Endothelial cell of umbilical vein (primary cell): ENCODE results near the gene HIGD1C. TPM values are rescaled to one million over a fixed set of nuclear protein-coding genes. Genes with fewer than 3 reads are reported as not detected.
A peak's percentile ranks its signal among the peaks of the same experiment; 100 is the strongest.
"Not testable (repeated sequence)": the region's sequence is repeated elsewhere in the genome, so short reads cannot be mapped to it uniquely, and the experiment has no call there.

Experiments
- BruUV-seq: library from RNA; stranded (reverse); fragments of 400-500 nt; replicated peaks from 2 replicates; lab custom pipeline; 2021; lab: Mats Ljungman, UMichigan
- CTCF ChIA-PET: fragments of 300-600, 350-600 bp; sonication (Branson Sonifier 250); formaldehyde crosslinking; loops from one replicate; lab custom pipeline; 2021; ENCODE audit warnings: antibody characterized with exemption, inconsistent platforms; lab: Charles Lee
- POLR2A ChIA-PET: fragments of 300-600, 350-600 bp; sonication (Branson Sonifier 250); formaldehyde crosslinking; loops from one replicate; lab custom pipeline; 2021; ENCODE audit warnings: antibody characterized with exemption, inconsistent platforms; lab: Charles Lee
- DNase-seq: peaks from one replicate; pipeline ENCODE4 v3.0.0-alpha.2; 2011; ENCODE audit warnings: low read depth, low spot score
- FAIRE-seq: peaks from 2 replicates; lab custom pipeline; 2011; peaks lifted over from hg19 to GRCh38; lab: Jason Lieb, UNC
- H2AFZ ChIP-seq: 2 replicates; pipeline ENCODE4 v1.6.0; 2012; ENCODE audit warnings: low read depth, low read length, control low read depth, inconsistent platforms
- H3K27ac ChIP-seq: 2 replicates; pipeline ENCODE4 v1.5.1; 2011; ENCODE audit warnings: low read depth, mild to moderate bottlenecking, control low read depth, low read length, moderate library complexity; ENCODE audit not compliant: insufficient read depth
- H3K27me3 ChIP-seq, 2 experiments: 2 replicates each; pipeline versions ENCODE4 v1.6.0 to v1.6.1; 2011; ENCODE audit warnings: low read length in 2 of 2, mixed read lengths in 1 of 2; ENCODE audit not compliant: control insufficient read depth in 2 of 2, insufficient read depth in 2 of 2
- H3K36me3 ChIP-seq, 2 experiments: 2 replicates in 1 of 2; 3 replicates in 1 of 2; pipeline ENCODE4 v1.5.1; 2011; ENCODE audit warnings: low read length in 2 of 2, mild to moderate bottlenecking in 1 of 2, moderate library complexity in 1 of 2; ENCODE audit not compliant: control insufficient read depth in 2 of 2, insufficient read depth in 2 of 2; ENCODE audit errors: extremely low read depth in 1 of 2
- H3K4me1 ChIP-seq: 3 replicates; pipeline ENCODE4 v1.5.1; 2011; ENCODE audit warnings: mild to moderate bottlenecking, low read length; ENCODE audit not compliant: control insufficient read depth, insufficient read depth; ENCODE audit errors: extremely low read depth
- H3K4me2 ChIP-seq: 2 replicates; pipeline ENCODE4 v1.6.1; 2011; ENCODE audit warnings: low read length, control low read depth, mixed read lengths; ENCODE audit not compliant: insufficient read depth
- H3K4me3 ChIP-seq, 3 experiments: fragments of 200-600 bp in 1 of 3; sonication (generic), shearing (Covaris generic) in 1 of 3; replicated peaks in 1 of 3; 2 replicates each; pipeline ENCODE4 v1.5.1; 2011 to 2016; ENCODE audit warnings: control low read depth in 3 of 3, low read length in 3 of 3, mild to moderate bottlenecking in 2 of 3, inconsistent platforms in 1 of 3, low read depth in 1 of 3, moderate library complexity in 1 of 3; ENCODE audit not compliant: insufficient read depth in 1 of 3
- H3K79me2 ChIP-seq: 2 replicates; pipeline ENCODE4 v1.6.0; 2012; ENCODE audit warnings: low read length, inconsistent platforms; ENCODE audit not compliant: control insufficient read depth, insufficient read depth
- H3K9ac ChIP-seq: replicated peaks from 2 replicates; pipeline ENCODE3; 2011; ENCODE audit warnings: low read length, control low read depth; ENCODE audit not compliant: insufficient read depth; ENCODE audit errors: extremely low read depth
- H3K9me1 ChIP-seq: replicated peaks from 3 replicates; pipeline ENCODE4 v1.6.0; 2011; ENCODE audit warnings: mild to moderate bottlenecking, low read length; ENCODE audit not compliant: control insufficient read depth, insufficient read depth; ENCODE audit errors: extremely low read depth
- H3K9me3 ChIP-seq: replicated peaks from 2 replicates; pipeline ENCODE4 v1.5.1; 2012; ENCODE audit warnings: low read length, inconsistent platforms; ENCODE audit not compliant: control insufficient read depth, insufficient read depth
- H4K20me1 ChIP-seq: replicated peaks from 2 replicates; pipeline ENCODE3; 2011; ENCODE audit warnings: mild to moderate bottlenecking, low read length; ENCODE audit not compliant: control insufficient read depth, insufficient read depth; ENCODE audit errors: extremely low read depth
- EZH2 ChIP-seq: IDR thresholded peaks from 2 replicates; pipeline ENCODE4 v1.6.1; 2012; ENCODE audit warnings: borderline replicate concordance, low read depth, mild to moderate bottlenecking, moderate library complexity, low read length, inconsistent platforms; ENCODE audit not compliant: severe bottlenecking
- FOS ChIP-seq: IDR thresholded peaks from 2 replicates; pipeline ENCODE4 v1.6.1; 2011; ENCODE audit warnings: mild to moderate bottlenecking, low read length, moderate library complexity, borderline replicate concordance; ENCODE audit not compliant: insufficient read depth
- GATA2 ChIP-seq: IDR thresholded peaks from 2 replicates; pipeline ENCODE4 v1.7.0; 2011; ENCODE audit warnings: low read depth, mild to moderate bottlenecking, moderate library complexity, mixed read lengths, low read length; ENCODE audit not compliant: insufficient read length, insufficient read depth
- JUN ChIP-seq: IDR thresholded peaks from 2 replicates; pipeline ENCODE4 v1.6.1; 2011; ENCODE audit warnings: borderline replicate concordance, low read depth; ENCODE audit not compliant: insufficient read length, insufficient read depth
- MYC ChIP-seq: IDR thresholded peaks from one replicate; pipeline ENCODE4 v1.6.1; 2011; ENCODE audit warnings: mild to moderate bottlenecking, low read depth, low read length
- POLR2A ChIP-seq: IDR thresholded peaks from 2 replicates; pipeline ENCODE4 v1.6.1; 2012; ENCODE audit warnings: low read depth, mild to moderate bottlenecking, control low read depth, low read length
- POLR2AphosphoS5 ChIP-seq: IDR thresholded peaks from 2 replicates; pipeline ENCODE4 v1.6.1; 2012; ENCODE audit warnings: low read depth, mild to moderate bottlenecking, control low read depth, low read length, moderate library complexity; ENCODE audit not compliant: insufficient read depth
- dilution Hi-C: fragments of 300-500 bp; cut with MboI; formaldehyde crosslinking; loops from one replicate; pipeline ENCODE4 v1.15.0; 2019; ENCODE audit warnings: low sequenced_read_pairs; ENCODE audit not compliant: extremely low pct_ligation_motif_present
- intact Hi-C: fragments of 100-400 bp; cut with micrococcal nuclease; formaldehyde crosslinking; loops from one replicate; pipeline ENCODE4 v1.10.0; 2022
- polyA plus RNA-seq, 4 experiments: library from polyadenylated mRNA; depleted of rRNA in 3 of 4; stranded (reverse) in 3 of 4; unstranded in 1 of 4; fragments of >200 nt; gene quantifications; 2 replicates each; pipeline versions ENCODE4 v1.2.1 to v1.2.3, GENCODE V29; 2011 to 2012; ENCODE audit warnings: missing spikeins in 1 of 4
- total RNA-seq: library from RNA; stranded (reverse); gene quantifications from 2 replicates; pipeline ENCODE4 v1.2.3, GENCODE V29; 2021
- TF ChIP-seq, protein P1 (sequence below), 2 donors: IDR thresholded peaks; 1 replicate in 1 of 2; 2 replicates in 1 of 2; pipeline ENCODE4 v1.5.1; 2011; ENCODE audit warnings: low read length in 2 of 2, mild to moderate bottlenecking in 2 of 2, moderate library complexity in 2 of 2, control low read depth in 1 of 2, inconsistent platforms in 1 of 2, low read depth in 1 of 2; ENCODE audit not compliant: insufficient read depth in 1 of 2; ENCODE audit errors: extremely low read depth in 1 of 2
- TF ChIP-seq, protein P2 (sequence below): IDR thresholded peaks from 2 replicates; pipeline ENCODE4 v1.6.1; 2011; ENCODE audit not compliant: insufficient read depth, insufficient read length

HIGD1C gene
- total and polyA plus RNA-seq, 2 donors (not counting 3 experiments of a cell fraction or from before 2014, with no cell fraction given), result not detected

DNA sequence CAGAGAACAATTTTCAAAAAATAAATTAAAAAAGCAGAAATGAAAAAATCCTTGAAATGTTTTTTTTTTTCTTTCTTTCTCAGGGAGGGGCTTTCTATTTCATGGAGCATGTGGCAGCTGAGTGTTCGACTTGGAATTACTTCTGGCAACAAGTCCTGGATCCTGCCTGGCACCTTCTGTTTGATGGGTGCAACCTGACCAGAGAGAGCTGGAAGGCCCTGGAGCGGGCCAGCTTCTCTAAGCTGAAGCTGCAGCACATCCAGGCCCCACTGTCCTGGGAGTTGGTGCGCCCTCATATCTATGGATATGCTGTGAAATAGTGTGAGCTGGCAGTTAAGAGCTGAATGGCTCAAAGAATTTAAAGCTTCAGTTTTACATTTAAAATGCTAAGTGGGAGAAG lies 22.5 kb upstream of the HIGD1C start:
- Histone ChIP-seq H3K9me3 (no peaks in the 10 kb centered on the region), H3K9me1 (no peaks in the 10 kb centered on the region), H3K27ac (no peak overlapping the region), H3K4me3 (no peak overlapping the region), H3K4me1 (peaks cover 9% of the 10 kb centered on the region), H3K4me2 (no peak overlapping the region), H3K27me3 (no peaks in the 10 kb centered on the region), H3K36me3 (peaks cover 0 to 3% of the 10 kb centered on the region in 2 experiments), H2AFZ (no peak overlapping the region), H3K9ac (no peak overlapping the region), H3K79me2 (no peaks in the 10 kb centered on the region), H4K20me1 (no peaks in the 10 kb centered on the region)
- FAIRE-seq (no peak), DNase-seq (no peak)
- TF ChIP-seq FOS (no peak), JUN (no peak), POLR2A (no peak), MYC (no peak), POLR2AphosphoS5 (no peak), EZH2 (no peak), GATA2 (no peak)
- TF ChIP-seq, protein P1, sequence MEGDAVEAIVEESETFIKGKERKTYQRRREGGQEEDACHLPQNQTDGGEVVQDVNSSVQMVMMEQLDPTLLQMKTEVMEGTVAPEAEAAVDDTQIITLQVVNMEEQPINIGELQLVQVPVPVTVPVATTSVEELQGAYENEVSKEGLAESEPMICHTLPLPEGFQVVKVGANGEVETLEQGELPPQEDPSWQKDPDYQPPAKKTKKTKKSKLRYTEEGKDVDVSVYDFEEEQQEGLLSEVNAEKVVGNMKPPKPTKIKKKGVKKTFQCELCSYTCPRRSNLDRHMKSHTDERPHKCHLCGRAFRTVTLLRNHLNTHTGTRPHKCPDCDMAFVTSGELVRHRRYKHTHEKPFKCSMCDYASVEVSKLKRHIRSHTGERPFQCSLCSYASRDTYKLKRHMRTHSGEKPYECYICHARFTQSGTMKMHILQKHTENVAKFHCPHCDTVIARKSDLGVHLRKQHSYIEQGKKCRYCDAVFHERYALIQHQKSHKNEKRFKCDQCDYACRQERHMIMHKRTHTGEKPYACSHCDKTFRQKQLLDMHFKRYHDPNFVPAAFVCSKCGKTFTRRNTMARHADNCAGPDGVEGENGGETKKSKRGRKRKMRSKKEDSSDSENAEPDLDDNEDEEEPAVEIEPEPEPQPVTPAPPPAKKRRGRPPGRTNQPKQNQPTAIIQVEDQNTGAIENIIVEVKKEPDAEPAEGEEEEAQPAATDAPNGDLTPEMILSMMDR (IDR thresholded peaks at IDR 0.05; ENCODE audit: extremely low read depth in 1 of 2, insufficient read depth in 1 of 2, low read depth in 1 of 2, low read length in 2 of 2), result no peak
- TF ChIP-seq, protein P2, sequence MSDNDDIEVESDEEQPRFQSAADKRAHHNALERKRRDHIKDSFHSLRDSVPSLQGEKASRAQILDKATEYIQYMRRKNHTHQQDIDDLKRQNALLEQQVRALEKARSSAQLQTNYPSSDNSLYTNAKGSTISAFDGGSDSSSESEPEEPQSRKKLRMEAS, result no peak
- dilution Hi-C loops (no loop called here), intact Hi-C loops (loop anchor here (5.0 kb wide), 1 partner anchor 57 kb away; no protein-coding TSS in a partner anchor)
- CTCF ChIA-PET, result interaction anchor here (0.9 to 3.1 kb wide), 3 partner anchors 57 to 688 kb away, joined by 3 to 9 read pairs (median 3); no protein-coding TSS in a partner anchor
- BruUV-seq, result no TSS peak
- POLR2A ChIA-PET, result interaction anchor here (0.7 kb wide), 1 partner anchor 865 kb away, joined by 4 read pairs; no protein-coding TSS in a partner anchor

DNA sequence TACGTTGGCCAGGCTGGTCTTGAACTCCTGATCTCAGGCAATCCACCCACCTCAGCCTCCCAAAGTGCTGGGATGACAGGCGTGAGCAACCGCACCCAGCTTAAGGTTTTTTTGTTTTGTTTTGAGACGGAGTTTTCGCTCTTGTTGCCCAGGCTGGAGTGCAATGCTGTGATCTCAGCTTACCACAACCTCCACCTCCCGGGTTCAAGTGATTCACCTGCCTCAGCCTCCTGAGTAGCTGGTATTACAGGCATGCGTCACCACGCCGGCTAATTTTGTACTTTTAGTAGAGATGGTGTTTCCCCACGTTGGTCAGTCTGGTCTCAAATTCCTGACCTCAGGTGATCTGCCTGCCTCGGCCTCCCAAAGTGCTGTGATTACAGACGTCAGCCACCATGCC lies 21.9 kb upstream of the HIGD1C start:
- intact Hi-C loops, H3K79me2 ChIP-seq, H3K27ac ChIP-seq, H3K27me3 ChIP-seq, dilution Hi-C loops, H3K4me1 ChIP-seq, H3K9me1 ChIP-seq, H3K4me2 ChIP-seq, H4K20me1 ChIP-seq, H3K9ac ChIP-seq, DNase-seq, H3K36me3 ChIP-seq, H2AFZ ChIP-seq, POLR2A ChIA-PET, H3K9me3 ChIP-seq, H3K4me3 ChIP-seq, FAIRE-seq: not testable (repeated sequence)
- CTCF ChIA-PET, result interaction anchor here (0.9 to 3.1 kb wide), 4 partner anchors 19 to 687 kb away, joined by 3 to 9 read pairs (median 4); no protein-coding TSS in a partner anchor
- BruUV-seq, result TSS peak; percentile 14
